Measurements from ENCODE around the gene LRRC37A3.
A peak's percentile ranks its signal among the peaks of the same experiment; 100 is the strongest.
"Not testable (repeated sequence)": the region's sequence is repeated elsewhere in the genome, so short reads cannot be mapped to it uniquely, and the experiment has no call there.

LRRC37A3 gene

DNA sequence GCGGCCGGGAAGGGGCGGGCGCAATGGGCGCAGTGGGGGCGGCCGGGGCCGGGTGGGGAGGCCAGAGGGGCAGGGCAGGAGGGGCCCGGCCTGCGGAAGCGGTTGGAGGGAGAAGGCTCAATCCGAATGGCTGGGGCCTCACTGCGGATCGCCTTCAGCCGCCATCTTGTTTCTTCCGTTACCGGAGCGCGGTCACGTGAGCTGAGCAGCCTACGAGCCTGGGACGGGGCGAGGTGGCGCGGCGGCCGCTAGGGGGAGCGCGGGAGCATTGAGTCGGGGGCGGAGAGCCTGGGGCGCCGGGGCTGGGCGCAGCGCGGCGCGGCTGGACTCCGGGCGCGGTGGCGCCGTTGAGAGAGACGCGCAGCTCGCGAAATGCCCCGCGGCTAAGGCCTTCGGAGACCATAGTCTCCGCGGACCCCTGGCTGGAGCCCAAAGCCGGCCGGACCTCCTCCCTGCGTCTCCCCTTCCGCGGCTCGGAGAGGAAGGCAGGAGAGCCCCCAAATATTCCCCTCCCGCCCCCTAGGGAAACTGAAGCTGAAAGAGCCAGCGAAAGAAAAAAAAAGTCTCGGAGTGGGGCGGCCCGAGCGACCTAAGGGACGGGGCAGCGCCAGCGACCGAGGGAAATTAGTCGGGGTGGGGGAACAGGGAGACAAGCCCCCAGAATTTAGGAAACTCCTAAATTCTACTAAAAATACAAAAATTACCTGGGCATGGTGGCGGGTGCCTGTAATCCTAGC, at the start of gene LRRC37A3:
Gene LRRC37A3, minus strand, starts transcription at position 190 of the 737 bp plus-strand sequence. CDS start 22,221 bp downstream, outside the sequence.
- H3K9me3 ChIP-seq (ENCODE audit: control insufficient read depth, low read length); H3K27me3 ChIP-seq (ENCODE audit: control insufficient read depth, insufficient read depth, low read length); H3K36me3 ChIP-seq (ENCODE audit: control insufficient read depth, insufficient read depth, low read length); H3K4me1 ChIP-seq (ENCODE audit: control insufficient read depth, insufficient read depth, low read length): not testable (repeated sequence)
- Histone ChIP-seq H3K9ac (ENCODE audit: low read length) (peak within 1 kb of the TSS; percentile 86), H3K4me3 (ENCODE audit: low read length) (peak within 1 kb of the TSS; percentile 50)

- not testable (repeated sequence) for H3K4me3 ChIP-seq (ENCODE audit: low read length); H3K36me3 ChIP-seq (ENCODE audit: control insufficient read depth, insufficient read depth, low read length); H3K27me3 ChIP-seq (ENCODE audit: control insufficient read depth, insufficient read depth, low read length); H3K9me3 ChIP-seq (ENCODE audit: control insufficient read depth, low read length)
- H3K4me1 ChIP-seq (ENCODE audit: control insufficient read depth, insufficient read depth, low read length) = peaks cover 16% of the 10 kb centered on the region
- H3K9ac ChIP-seq (ENCODE audit: low read length) = peak overlapping the region; percentile 53
These were observed 46.6 kb upstream of the LRRC37A3 start for GRCh38 chr17:64965873-64966287.

DNA sequence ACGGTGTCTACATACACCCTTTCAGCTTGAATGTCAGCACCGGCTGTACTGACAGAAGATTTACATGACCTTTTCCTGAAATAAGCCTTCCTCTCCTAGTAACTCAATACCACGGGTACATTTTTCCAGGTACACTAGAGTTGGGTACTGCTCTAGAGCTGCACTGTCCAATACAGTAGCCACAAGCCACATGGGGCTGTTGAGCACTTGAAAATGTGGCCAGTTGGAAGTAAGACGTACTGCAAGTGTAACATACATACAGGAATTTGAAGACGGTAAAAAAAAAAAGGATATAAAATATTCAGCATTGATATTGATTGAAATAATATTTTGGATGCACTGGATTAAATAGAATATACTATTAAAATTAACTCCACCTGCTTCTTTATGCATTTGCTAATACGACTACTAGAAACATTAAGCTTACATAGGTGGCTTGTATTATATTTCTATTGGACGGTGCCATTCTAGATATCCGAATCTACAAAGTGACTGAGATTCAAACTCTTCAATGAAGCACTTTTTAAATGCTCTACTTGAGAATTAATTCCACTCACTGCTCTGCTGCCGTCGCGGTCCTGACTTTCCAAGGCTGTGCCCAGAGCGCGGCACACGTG, 46.1 kb upstream of the LRRC37A3 start:
- not testable (repeated sequence) for H3K4me3 ChIP-seq (ENCODE audit: low read length); H3K9ac ChIP-seq (ENCODE audit: low read length); H3K9me3 ChIP-seq (ENCODE audit: control insufficient read depth, low read length); H3K27me3 ChIP-seq (ENCODE audit: control insufficient read depth, insufficient read depth, low read length); H3K36me3 ChIP-seq (ENCODE audit: control insufficient read depth, insufficient read depth, low read length)
- H3K4me1 ChIP-seq (ENCODE audit: control insufficient read depth, insufficient read depth, low read length) = peaks cover 16% of the 10 kb centered on the region

- Histone ChIP-seq H3K4me1 (ENCODE audit: control insufficient read depth, insufficient read depth, low read length) (peaks cover 16% of the 10 kb centered on the region), H3K9ac (ENCODE audit: low read length) (no peak overlapping the region), H3K36me3 (ENCODE audit: control insufficient read depth, insufficient read depth, low read length) (no peaks in the 10 kb centered on the region), H3K27me3 (ENCODE audit: control insufficient read depth, insufficient read depth, low read length) (no peaks in the 10 kb centered on the region), H3K9me3 (ENCODE audit: control insufficient read depth, low read length) (no peaks in the 10 kb centered on the region), H3K4me3 (ENCODE audit: low read length) (no peak overlapping the region)
These were observed 45.5 kb upstream of the LRRC37A3 start for GRCh38 chr17:64964796-64965195.

GRCh38 chr17:64963814-64964213, 44.5 kb upstream of the LRRC37A3 start:
- not testable (repeated sequence) for H3K36me3 ChIP-seq (ENCODE audit: control insufficient read depth, insufficient read depth, low read length); H3K9ac ChIP-seq (ENCODE audit: low read length); H3K27me3 ChIP-seq (ENCODE audit: control insufficient read depth, insufficient read depth, low read length); H3K4me1 ChIP-seq (ENCODE audit: control insufficient read depth, insufficient read depth, low read length); H3K4me3 ChIP-seq (ENCODE audit: low read length); H3K9me3 ChIP-seq (ENCODE audit: control insufficient read depth, low read length)

- H3K36me3 ChIP-seq (ENCODE audit: control insufficient read depth, insufficient read depth, low read length); H3K4me3 ChIP-seq (ENCODE audit: low read length); H3K9ac ChIP-seq (ENCODE audit: low read length); H3K4me1 ChIP-seq (ENCODE audit: control insufficient read depth, insufficient read depth, low read length); H3K9me3 ChIP-seq (ENCODE audit: control insufficient read depth, low read length); H3K27me3 ChIP-seq (ENCODE audit: control insufficient read depth, insufficient read depth, low read length): not testable (repeated sequence)
These were observed 42.5 kb upstream of the LRRC37A3 start for GRCh38 chr17:64961563-64962378.

DNA sequence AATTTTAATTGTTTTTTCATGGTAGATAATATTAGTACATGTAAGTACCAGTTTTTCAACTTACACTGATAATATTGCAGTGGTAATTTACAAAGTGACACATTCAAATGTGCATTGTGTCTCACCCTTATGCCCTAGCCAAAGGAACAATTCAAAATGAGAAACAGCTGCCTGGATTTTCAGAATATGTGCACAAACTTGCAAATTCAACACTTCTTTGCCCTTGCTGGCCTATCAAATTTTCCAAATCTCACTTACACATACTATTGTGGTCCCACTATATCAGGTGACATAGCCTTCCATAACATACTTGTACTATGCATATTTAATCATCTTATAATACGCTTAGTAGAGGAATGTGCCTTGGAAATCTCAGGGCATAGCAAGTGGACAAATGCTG, 32.6 kb upstream of the LRRC37A3 start:
- Histone ChIP-seq H3K4me1 (ENCODE audit: control insufficient read depth, insufficient read depth, low read length) (no peaks in the 10 kb centered on the region), H3K27me3 (ENCODE audit: control insufficient read depth, insufficient read depth, low read length) (no peaks in the 10 kb centered on the region), H3K9me3 (ENCODE audit: control insufficient read depth, low read length) (no peaks in the 10 kb centered on the region), H3K4me3 (ENCODE audit: low read length) (no peak overlapping the region), H3K36me3 (ENCODE audit: control insufficient read depth, insufficient read depth, low read length) (no peaks in the 10 kb centered on the region), H3K9ac (ENCODE audit: low read length) (no peak overlapping the region)

- Histone ChIP-seq H3K4me1 (ENCODE audit: control insufficient read depth, insufficient read depth, low read length) (no peaks in the 10 kb centered on the region), H3K4me3 (ENCODE audit: low read length) (no peak overlapping the region), H3K9me3 (ENCODE audit: control insufficient read depth, low read length) (no peaks in the 10 kb centered on the region), H3K27me3 (ENCODE audit: control insufficient read depth, insufficient read depth, low read length) (no peaks in the 10 kb centered on the region), H3K36me3 (ENCODE audit: control insufficient read depth, insufficient read depth, low read length) (no peaks in the 10 kb centered on the region), H3K9ac (ENCODE audit: low read length) (no peak overlapping the region)
These were observed 31.6 kb upstream of the LRRC37A3 start for GRCh38 chr17:64950871-64951270.

GRCh38 chr17:64947152-64947551, 27.9 kb upstream of the LRRC37A3 start:
- H3K9me3 ChIP-seq (ENCODE audit: control insufficient read depth, low read length) = no peaks in the 10 kb centered on the region
- H3K27me3 ChIP-seq (ENCODE audit: control insufficient read depth, insufficient read depth, low read length) = no peaks in the 10 kb centered on the region
- H3K9ac ChIP-seq (ENCODE audit: low read length) = no peak overlapping the region
- no peaks in the 10 kb centered on the region for H3K36me3 ChIP-seq (ENCODE audit: control insufficient read depth, insufficient read depth, low read length)
- no peaks in the 10 kb centered on the region for H3K4me1 ChIP-seq (ENCODE audit: control insufficient read depth, insufficient read depth, low read length)
- H3K4me3 ChIP-seq (ENCODE audit: low read length) = no peak overlapping the region

DNA sequence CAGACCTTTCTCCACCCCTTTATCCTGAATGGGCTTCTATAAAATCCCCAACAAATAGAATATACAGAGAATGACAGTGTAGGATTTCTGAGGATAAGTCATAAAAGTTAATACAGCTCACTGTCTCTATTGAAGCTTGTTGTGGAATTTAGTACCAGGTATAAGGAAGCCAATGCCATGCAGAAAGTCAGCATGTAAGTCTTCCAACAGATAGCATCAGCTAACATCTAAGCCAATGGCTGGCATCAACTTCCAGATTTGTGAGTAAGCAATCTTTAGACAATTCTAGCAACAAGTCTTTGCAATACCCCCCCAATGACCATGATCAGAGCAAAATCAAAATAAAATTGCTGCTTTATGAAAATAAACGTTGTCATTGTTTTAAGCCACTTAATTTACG, 22.5 kb upstream of the LRRC37A3 start:
- Histone ChIP-seq H3K4me3 (ENCODE audit: low read length) (no peak overlapping the region), H3K36me3 (ENCODE audit: control insufficient read depth, insufficient read depth, low read length) (no peaks in the 10 kb centered on the region), H3K9ac (ENCODE audit: low read length) (no peak overlapping the region), H3K9me3 (ENCODE audit: control insufficient read depth, low read length) (no peaks in the 10 kb centered on the region), H3K27me3 (ENCODE audit: control insufficient read depth, insufficient read depth, low read length) (no peaks in the 10 kb centered on the region), H3K4me1 (ENCODE audit: control insufficient read depth, insufficient read depth, low read length) (peaks cover 8% of the 10 kb centered on the region)

GRCh38 chr17:64941045-64941444, 21.8 kb upstream of the LRRC37A3 start:
- no peaks in the 10 kb centered on the region for H3K36me3 ChIP-seq (ENCODE audit: control insufficient read depth, insufficient read depth, low read length)
- H3K4me3 ChIP-seq (ENCODE audit: low read length) = no peak overlapping the region
- H3K9me3 ChIP-seq (ENCODE audit: control insufficient read depth, low read length) = no peaks in the 10 kb centered on the region
- no peaks in the 10 kb centered on the region for H3K27me3 ChIP-seq (ENCODE audit: control insufficient read depth, insufficient read depth, low read length)
- H3K9ac ChIP-seq (ENCODE audit: low read length) = no peak overlapping the region
- peaks cover 8% of the 10 kb centered on the region for H3K4me1 ChIP-seq (ENCODE audit: control insufficient read depth, insufficient read depth, low read length)

GRCh38 chr17:64940055-64940454, 20.8 kb upstream of the LRRC37A3 start:
- Histone ChIP-seq H3K4me1 (ENCODE audit: control insufficient read depth, insufficient read depth, low read length) (peaks cover 8% of the 10 kb centered on the region), H3K27me3 (ENCODE audit: control insufficient read depth, insufficient read depth, low read length) (no peaks in the 10 kb centered on the region), H3K4me3 (ENCODE audit: low read length) (no peak overlapping the region)

More at GRCh38 chr17:64940055-64940454, 20.8 kb upstream of the LRRC37A3 start:
- no peak overlapping the region for H3K9ac ChIP-seq (ENCODE audit: low read length)
- H3K36me3 ChIP-seq (ENCODE audit: control insufficient read depth, insufficient read depth, low read length) = no peaks in the 10 kb centered on the region
- H3K9me3 ChIP-seq (ENCODE audit: control insufficient read depth, low read length) = no peaks in the 10 kb centered on the region

Measured in mucosa of stomach (tissue), 1 donor.